Stimulated activated CD8-positive, alpha-beta memory T cell treated with anti-CD3 and anti-CD28 coated beads, Interleukin-12 subunit alpha, Interleukin-12 subunit beta, amount 100 ng/mL, for 24 hours (primary cell): ENCODE data around the gene CDH23.

Source experiments
- DNase-seq: peaks from one replicate; pipeline ENCODE4 v3.0.0-alpha.2; 2020; ENCODE audit errors: extremely low read depth

The CDH23 gene

DNA sequence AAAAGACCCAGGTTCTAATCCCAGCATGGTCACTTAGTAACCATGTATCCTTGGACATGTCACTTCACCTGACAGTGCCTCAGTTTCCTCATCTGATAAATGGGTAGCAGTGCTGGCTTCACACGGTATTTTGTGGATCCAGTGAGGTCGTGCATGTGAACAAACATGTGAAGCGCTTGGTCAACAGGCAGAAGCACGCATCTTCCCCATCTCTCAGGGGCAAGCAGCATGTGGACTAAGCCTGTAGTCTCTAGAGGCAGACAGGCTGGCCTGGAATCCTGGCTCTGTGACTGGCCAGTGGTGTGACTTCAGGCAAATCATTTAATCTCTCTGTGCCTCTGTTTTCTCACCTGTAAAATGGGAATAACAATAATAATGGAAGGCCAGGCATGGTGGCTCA, 207.0 kb downstream of the CDH23 start:
- no peak for DNase-seq

DNA sequence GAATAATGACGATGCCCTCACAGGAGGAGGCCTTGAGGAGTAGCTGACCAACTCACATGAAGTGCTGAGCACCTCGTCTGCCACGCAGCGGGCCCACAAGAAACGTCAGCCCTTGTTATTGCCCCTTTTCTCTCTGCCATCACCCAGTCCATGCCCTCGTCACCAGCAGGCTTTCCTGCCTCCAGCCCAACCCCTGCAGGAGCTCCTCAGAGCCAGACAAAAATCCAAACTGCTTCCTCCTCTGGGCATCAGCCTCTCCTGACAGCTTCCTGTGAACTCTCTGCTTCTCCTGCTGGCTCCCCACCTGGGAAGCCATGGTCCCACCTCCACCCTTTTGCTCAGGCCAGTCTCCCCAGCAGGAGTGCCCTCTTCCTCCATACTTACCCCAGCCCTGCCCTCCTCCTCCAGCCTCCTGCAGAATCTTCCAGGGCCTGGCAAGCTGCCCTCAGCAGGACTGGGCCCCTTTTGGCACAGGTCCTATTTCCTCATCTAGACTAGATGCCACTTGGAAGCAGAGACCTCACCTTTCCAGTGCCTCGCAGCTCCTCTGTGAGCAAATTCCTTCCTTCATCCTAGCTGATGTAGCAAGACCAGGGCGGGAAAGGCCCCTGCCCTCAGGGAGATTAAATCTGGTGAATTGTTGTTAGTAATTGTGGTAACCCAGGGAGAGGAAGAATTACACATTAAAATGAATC, 207.8 kb downstream of the CDH23 start:
- DNase-seq: no peak

DNA sequence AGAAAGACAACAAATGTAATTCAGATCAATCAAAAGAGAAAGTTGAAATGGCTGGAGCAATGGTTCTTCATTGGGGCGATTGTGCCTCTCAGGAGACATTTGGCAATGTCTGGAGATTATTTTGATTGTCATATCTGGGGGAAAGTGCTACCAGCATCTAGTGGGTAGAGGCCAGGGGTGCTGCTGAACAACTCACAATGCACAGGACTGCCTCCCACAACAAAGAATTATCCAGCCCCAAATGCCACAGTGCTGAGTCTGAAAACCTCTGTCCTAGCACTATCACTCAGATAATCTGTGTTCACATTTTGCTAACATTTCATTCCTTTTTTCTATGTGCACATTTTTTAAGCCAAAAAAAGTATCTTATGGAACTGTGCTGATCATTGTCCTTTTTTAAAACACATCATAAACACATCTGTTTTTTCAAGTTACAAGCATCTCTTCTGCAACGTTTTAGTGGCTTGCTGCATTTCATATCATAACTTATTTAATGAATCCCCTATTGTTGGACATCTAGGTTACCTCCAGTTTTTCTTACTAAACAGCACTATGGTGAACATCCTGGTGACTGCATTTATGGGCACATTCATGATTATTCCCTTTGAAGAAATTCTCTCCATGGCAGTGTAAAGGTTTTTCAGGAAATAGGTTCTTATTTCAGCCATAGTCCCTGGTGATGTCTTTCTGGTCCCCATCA, 208.7 kb downstream of the CDH23 start:
- no peak for DNase-seq

DNA sequence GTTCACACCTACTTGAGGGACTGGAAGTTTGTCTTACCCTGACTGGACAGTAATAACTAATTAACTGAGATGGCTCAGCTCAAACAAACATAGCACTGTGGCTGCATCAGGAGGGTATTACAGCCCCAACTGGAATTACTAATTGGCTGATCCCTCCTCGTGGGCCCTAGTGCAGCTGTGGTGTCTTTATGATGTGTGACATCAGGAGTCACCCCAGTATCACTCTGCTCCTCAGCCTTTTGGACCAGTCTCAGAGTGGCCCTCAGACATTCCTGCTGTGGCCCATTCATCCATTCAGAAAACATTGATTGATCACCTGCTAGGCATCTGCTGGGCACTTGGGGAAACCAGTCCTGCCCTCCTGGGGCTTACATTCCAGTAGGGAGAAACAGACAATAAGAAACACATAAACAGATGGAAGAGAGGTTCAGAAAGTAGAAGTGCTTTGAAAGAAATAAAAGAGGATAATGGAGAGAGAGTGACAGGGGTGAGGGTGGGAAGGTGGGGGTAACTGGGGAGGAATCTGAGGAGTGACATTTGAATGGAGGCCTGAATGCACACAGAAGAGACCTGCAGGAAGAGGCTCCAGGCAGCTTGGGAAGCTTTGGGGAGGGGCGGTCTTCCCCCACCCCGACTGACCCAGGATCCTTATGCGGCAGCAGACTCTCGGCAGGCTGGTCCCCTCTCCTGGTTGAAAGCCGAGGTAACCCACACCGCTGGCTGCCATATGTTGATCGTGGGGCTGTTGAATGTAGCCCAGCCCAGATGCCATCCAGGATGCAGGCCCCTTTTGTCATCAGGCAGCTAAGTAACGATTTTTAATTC, 209.7 kb downstream of the CDH23 start:
- no peak for DNase-seq

DNA sequence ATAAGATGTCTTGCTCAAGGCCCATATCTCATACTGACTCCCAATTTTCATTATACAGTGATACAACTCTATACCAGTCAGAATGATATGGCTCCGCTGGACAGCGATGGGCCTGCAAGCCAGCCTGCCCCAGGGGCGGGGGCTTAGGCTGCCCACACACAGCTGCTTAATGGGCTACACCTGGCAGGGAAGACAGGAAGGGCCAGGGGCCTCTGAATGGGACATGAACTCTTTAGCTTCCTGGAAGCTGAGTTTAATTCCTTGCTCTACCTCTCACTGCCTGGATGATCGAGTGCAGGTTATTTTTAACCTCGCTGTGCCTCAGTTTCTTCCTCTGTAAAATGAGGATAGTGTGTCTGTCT, 210.3 kb downstream of the CDH23 start:
- no peak for DNase-seq

DNA sequence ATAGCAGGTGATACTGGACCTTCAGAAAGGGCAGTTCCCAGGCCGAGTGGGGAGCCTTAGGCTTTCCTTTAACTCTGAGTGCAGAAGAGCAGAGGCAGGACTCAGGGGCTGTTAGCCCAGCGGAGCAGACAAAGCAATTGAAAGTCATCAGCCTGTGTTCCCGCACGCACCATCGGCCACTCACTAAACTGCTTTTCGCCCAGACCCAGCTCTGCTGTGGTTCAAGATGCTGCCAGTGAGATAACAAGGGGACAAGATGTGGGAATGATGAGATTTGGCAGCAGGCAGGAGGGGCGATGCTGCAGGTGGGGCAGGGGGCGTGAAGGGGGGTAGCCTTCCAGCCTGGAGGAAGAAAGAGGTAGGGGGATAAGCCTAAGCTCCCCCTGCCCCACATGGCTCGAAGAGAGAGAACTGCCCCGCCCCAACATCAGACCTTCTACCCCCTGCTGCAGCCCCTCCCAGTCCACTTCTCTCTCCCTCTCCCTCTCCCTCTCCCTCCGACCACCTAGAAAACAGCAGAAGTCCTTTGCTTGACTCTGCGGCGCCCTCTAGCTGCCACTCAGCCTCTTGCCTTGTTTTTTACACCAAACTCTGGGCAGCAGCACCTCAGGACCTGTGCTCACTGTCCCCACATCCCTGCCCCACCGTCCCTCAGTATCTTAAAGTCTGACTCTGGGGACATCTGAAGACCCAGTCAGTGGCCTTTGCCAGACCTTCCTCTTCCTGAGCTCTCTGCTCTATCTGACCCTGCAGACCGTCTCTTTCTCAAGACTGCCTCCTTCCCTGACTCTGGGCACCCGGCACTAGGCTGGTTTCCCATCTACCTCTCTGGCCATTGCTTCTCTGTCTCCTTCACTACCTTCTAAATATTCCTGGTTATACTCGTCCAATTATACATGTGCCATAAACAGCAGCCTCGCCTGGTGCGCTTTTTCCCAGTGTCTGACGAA, 212.4 kb downstream of the CDH23 start:
- DNase-seq: peak; percentile 17

DNA sequence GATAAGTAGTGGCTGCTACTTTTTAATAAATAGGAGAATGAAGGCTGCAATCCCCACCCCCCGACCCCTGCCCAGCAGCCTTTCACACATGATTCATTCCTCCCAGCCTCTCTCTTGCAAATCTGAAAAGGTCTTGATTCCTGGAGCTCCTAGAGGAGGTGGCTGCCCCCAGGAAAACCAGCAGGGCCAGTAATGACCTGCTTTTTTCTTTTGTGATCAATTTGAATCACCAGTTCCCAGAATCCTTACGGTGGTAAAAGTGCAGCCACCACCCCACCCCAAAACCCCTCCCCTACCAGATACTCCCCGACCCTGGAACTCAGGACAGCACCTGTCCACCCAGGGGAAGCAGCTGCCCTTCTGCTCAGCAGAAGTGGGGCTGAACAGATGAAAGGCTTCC, 213.9 kb downstream of the CDH23 start:
- no peak for DNase-seq

DNA sequence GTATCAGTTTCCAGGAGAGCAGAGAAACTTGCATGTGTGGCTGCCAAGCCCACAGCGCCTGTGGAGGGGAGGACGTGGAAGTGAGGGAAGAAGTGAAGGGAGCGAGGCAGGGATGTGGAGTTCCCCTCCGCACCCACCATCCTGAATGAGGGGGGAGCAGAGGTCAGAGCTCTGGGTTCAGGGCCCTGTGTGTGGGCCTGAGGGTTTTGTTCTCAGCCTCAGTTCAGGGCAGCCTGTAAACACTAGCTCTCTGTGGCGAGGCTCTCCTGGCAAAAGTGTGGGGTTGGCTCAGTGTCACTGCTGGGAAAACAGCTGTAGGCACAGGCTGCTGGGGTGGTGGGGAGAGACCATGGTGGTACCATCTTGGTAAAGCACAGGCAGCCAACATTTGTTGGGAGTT, 214.4 kb downstream of the CDH23 start:
- DNase-seq: no peak

DNA sequence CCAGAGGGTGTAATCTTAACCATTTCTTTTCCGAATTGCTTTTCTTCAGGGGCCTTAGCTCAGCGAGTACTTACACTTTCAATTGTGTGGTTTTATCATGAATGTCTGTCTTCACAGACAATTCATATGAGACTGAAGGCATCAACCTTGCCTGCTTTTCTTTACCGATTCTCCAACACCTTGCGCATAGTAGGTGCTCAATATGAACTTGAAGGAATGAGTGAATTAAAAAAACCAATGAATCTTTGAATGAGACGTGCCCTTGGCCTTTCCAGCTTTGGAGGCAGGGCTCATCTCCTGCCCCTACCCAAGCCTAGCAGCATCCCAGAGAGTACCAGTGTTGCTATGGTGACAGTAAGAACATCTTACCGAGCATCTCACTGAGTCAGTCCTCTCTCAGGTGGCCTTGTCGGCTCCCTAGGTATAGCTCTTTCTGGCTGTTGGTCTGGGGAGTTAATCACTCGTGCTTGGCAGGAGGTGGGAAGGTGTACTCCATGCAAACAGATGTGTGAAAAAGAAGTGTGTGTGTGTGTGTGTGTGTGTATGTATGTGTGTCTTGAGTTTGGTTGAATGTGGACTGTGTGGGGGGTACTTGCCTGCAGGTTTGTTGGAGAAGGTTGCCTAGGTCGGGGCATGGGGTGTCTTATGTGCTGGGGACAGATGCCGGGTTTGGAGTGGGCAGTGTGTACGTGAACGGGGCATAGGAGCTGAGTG, 215.1 kb downstream of the CDH23 start:
- DNase-seq: no peak

DNA sequence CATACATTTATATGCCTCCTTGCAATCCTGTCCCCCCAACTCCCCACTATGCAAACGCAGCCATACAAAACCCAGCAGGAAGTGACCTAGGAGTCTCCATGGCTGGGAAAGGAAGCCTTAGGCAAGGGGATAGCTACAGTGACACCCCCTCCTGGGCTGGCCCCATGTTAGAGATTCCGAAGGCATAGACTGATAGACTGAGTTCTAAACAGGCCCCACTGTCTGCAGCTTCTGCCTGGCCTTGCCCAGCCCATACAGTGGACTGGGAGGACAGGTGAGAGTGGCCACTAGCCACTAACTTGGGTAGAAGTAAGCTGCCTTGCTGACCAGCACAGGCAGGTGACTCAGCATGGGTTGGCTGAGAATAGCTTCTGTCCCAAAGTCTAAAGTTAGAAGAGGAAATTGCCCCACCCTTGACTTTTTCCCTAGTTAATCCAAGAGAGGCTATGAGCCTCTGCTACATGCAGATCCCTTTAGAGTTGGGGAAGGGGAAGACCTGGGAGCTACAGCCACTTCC, 216.6 kb downstream of the CDH23 start:
- no peak for DNase-seq

DNA sequence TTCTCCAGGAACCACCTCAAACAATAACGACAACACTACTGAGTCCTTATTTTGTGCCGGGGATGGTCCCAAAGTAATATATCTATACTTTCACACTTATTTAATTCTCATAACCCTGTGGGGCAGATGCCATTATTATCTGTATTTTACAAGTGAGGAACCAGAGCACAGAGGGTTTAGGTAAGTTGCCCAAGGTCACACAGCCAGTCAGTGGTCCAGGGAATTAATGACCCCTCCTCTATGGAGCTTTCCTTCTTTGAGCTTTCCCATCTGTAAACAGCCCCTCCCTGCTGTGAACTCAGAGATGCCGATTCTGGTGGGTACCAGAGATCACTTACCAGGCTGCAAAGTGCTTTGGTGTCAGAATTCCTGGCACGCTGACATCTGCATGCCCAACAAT, 217.2 kb downstream of the CDH23 start:
- no peak for DNase-seq

DNA sequence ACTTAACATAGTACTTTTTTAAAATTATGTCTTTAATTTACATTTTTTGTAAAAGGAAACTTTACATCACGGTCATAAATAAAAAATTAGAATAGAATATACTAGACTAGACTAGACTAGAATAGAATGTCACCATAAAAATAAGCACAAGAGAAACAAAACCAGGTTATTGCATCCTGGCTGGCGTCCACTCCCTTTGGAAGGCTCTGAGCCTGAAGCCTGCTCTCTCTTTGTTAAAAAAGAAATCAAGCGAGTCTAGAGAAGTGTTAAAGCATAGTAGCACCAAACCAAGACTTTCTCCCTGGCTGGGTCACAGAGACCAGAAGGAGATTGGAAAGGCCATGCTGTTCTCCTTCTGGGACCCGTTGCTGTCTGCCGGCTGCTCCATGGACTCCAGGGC, 218.2 kb downstream of the CDH23 start:
- no peak for DNase-seq

DNA sequence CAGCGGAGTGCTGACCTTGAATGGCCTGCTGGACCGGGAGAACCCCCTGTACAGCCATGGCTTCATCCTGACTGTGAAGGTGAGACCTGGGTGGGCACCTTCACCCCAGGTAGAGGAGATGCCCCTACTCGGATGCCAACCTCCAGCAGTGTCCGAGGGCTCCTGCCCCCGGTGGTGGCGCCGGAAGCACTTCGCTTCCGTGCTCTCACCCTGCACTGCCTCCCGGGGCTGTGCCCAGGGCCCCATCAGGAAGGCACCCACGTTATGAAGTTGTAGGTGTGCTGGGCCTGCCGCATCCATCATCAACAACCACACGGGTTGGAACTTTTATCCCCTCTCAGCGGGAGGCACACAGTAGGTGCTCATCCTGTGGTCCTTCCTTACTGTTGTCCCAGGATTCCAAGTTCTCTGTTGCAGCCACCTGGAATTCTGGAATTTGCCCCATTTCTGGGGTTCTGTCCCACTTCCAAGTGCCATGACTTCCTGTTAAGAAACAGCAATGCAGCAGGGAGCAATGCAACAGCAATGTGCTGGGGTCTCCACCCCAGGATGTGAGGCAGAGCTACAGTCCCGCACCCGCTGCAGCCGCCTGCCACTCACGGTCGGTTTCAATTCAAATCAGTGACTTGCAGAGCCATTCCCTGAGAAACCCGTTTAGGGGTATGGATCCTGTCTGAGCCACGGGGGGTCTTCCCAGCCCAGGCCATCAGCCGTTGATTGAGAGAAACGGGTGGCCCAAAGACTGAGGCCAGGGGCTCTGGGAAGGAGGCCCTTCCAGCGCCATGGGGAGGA, 219.0 kb downstream of the CDH23 start:
- DNase-seq: no peak

DNA sequence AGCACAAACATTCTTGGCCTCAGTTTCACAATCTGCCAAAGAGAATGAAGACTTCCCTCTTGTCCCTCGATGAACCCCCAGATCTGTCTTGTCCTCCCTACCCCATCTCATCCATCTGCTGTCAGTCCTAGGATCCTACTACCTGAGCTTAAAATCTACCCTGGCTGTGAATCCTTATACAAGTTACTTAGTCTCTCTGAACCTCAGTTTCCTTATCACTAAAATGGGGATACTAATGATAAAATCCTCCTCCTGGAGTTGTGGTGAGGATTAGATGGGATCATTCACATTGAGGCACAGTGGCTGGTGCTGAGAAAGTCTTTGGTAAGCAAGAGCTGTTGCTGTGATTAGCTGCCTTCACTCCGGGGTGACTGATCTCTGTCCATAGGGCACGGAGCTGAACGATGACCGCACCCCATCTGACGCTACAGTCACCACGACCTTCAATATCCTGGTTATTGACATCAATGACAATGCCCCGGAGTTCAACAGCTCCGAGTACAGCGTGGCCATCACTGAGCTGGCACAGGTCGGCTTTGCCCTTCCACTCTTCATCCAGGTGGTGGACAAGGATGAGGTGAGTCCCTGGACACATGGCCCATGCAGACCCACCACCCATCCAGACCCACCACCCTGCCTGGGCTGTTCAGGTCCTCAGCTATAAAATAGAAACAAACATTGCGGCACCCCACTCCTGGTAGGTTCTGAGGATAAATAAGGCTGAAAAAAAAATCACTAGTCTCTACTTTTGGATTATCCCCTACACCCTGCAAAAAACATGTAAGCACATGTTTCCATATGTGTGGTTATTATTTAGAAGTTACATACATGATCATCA, 220.3 kb downstream of the CDH23 start:
- DNase-seq: no peak

DNA sequence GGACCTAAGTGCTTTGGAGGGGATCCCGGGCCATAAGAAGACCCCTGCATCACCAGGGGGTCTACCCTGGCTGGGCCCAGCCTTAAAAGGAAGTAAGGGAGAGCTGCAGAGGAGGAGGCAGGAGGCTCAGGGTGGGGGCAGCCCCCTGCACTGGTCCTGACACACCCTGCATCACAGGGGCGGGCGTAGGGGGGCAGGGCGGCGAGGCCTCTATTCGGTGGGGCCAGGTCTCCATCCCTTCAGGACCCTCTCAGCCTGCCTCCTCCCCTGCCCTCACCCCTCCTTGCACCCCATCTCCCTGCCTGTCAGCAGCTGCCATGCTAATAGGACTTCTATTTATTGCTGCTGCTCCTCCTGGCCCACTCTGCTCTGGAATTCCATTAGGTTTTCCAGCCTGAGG, 221.5 kb downstream of the CDH23 start:
- no peak for DNase-seq

DNA sequence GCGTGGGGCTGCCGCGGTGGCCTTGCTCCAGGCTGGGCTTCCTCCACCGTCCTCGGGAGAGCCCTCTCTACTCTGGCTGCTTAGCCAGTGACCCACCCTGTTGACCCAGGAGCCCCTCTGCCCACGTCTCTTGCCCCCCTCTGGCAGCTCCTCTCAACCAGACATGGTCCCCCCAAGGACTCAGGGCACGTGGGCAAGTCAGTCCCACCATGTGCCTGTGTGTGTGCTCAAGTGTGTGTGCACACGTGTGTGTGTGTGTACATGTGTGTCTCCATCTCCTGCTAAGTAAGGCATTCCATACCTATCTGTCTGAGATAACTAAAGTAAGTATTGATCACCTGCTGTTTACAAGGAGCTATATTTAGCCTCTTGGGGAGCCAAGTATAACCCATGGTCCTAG, 221.9 kb downstream of the CDH23 start:
- DNase-seq: no peak

DNA sequence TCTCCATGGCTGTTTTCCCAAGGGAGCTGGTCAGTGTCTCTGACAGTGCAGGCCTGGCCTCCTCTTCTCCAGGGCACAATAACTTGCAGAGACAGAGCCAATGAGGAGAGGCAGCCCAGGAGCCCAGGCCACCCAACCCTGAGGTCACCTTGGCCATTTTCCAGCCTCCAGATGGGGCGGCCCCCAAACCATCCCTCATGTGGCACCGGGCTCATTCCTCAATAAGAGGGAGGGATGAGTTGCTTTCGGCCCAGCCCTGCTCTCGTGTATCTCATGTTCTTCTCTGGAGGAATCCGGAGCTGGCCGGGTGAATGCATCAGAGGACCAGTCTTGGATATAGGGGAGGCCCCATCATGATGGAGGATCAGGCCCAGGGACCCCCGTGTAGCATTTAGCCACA, 223.9 kb downstream of the CDH23 start:
- no peak for DNase-seq

DNA sequence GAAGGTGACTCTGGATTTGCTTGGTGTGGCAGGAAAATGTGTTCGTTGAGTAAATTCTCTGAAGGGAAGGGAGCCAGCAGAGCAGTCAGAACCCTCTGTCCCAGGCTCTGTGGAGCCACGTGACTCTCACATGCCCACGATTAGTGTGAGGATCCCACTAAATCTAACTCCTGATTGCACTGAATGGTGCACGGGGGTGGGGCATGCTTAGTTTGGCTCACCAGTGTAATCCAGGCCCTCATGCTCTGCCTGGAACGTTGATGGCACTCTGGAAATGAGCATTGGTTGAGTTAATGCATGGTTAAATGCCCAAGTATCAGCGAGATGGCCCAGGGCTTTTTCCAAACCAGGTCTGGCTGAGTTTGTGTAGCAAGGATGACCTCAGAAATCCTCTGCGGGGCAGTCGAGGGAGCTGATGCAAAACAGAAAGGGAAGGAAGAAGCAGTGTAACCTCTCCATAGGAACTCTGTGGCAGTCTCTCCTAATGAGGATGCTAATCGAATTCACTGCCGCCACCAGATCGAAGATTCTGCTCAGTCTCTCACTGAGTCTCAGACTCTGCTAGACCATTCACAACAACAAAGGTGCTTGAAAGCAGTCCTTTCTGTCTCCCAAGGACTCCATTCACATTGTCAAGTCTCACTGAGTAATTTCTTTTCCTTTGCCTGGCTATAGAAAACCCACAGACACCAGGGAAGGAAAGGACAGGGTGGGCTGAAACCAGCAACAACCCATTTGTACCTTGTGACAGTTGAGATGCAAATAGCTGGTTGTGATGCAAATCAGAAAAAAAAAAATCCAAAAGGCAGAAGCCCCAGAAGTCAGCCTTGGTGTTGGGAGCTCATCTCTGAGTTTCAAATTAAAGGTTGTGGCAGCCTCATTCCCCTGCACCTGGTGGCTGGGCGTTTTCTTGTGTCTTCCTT, 224.8 kb downstream of the CDH23 start:
- DNase-seq: no peak
